HG02943 (cell line): ENCODE data around the gene BRD9.
"Not testable (repeated sequence)": the region's sequence is repeated elsewhere in the genome, so short reads cannot be mapped to it uniquely, and the experiment has no call there.

Experiments
- ATAC-seq: cut with Tn5 transposase; IDR thresholded peaks from one replicate; pipeline ENCODE4 v1.9.1; 2021; ENCODE audit warnings: mild to moderate bottlenecking, low read depth, moderate library complexity; ENCODE audit not compliant: unreplicated experiment

BRD9 gene

GRCh38 chr5:881551-881935, 11.1 kb downstream of the BRD9 start:
- no peak for ATAC-seq

- ATAC-seq, result no peak
Observed at GRCh38 chr5:880816-881550, 11.6 kb downstream of the BRD9 start.

GRCh38 chr5:878677-879076, 13.9 kb downstream of the BRD9 start:
- ATAC-seq, result not testable (repeated sequence)

GRCh38 chr5:878125-878524, 14.5 kb downstream of the BRD9 start:
- ATAC-seq, result no peak

- ATAC-seq, result no peak
Observed at GRCh38 chr5:876398-877365, 15.9 kb downstream of the BRD9 start.

- ATAC-seq, result no peak
Observed at GRCh38 chr5:875931-876330, 16.7 kb downstream of the BRD9 start.

GRCh38 chr5:873328-873727, 19.3 kb downstream of the BRD9 start:
- ATAC-seq, result no peak

GRCh38 chr5:872301-872700, 20.3 kb downstream of the BRD9 start:
- ATAC-seq, result no peak

- ATAC-seq, result no peak
Observed at GRCh38 chr5:871596-872298, 20.9 kb downstream of the BRD9 start.

GRCh38 chr5:870956-871355, 21.6 kb downstream of the BRD9 start:
- ATAC-seq, result no peak

GRCh38 chr5:868428-869135, 24.0 kb downstream of the BRD9 start:
- ATAC-seq, result no peak

- ATAC-seq, result no peak
Observed at GRCh38 chr5:867300-867870, 25.2 kb downstream of the BRD9 start.

- no peak for ATAC-seq
Observed at GRCh38 chr5:865771-866170, 26.8 kb downstream of the BRD9 start.

GRCh38 chr5:865168-865521, 27.5 kb downstream of the BRD9 start:
- no peak for ATAC-seq

GRCh38 chr5:864492-865167, 28.0 kb downstream of the BRD9 start:
- ATAC-seq, result no peak

GRCh38 chr5:863244-863805, 29.3 kb downstream of the BRD9 start:
- no peak for ATAC-seq

- ATAC-seq, result no peak
Observed at GRCh38 chr5:862367-863243, 30.0 kb downstream of the BRD9 start.
